Measurements from ENCODE around the gene POLR2C.

DNA sequence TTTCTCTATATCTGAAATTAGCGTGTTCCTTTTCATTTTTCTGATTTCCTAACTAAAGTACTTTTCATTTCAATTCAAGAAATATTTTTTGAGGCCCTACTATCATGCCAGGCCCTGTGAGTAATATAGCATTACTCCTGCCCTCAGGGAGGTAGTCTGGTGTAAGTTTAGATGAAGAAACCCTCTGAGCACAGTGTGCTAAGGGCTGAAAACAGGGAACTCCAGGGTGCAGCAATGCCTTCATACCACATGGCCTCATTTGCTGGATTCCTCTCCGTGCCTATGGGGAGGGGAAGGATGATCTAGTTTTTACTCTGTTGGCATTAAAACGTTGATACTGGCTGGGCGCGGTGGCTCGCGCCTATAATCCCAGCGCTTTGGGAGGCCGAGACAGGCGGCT is 10.5 kb upstream of the POLR2C start:
- TF ChIP-seq, protein P1, sequence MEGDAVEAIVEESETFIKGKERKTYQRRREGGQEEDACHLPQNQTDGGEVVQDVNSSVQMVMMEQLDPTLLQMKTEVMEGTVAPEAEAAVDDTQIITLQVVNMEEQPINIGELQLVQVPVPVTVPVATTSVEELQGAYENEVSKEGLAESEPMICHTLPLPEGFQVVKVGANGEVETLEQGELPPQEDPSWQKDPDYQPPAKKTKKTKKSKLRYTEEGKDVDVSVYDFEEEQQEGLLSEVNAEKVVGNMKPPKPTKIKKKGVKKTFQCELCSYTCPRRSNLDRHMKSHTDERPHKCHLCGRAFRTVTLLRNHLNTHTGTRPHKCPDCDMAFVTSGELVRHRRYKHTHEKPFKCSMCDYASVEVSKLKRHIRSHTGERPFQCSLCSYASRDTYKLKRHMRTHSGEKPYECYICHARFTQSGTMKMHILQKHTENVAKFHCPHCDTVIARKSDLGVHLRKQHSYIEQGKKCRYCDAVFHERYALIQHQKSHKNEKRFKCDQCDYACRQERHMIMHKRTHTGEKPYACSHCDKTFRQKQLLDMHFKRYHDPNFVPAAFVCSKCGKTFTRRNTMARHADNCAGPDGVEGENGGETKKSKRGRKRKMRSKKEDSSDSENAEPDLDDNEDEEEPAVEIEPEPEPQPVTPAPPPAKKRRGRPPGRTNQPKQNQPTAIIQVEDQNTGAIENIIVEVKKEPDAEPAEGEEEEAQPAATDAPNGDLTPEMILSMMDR (IDR thresholded peaks at IDR 0.05) = no peak
- TF ChIP-seq EP300 (IDR thresholded peaks at IDR 0.05) = no peak

All from upper lobe of left lung (tissue), 4 donors.